MCF 10A (cell line): ENCODE results near the gene LDB3. TPM values are rescaled to one million over a fixed set of nuclear protein-coding genes. Genes with fewer than 3 reads are reported as not detected.

Experiments
- BruUV-seq: library from RNA; stranded (reverse); fragments of 400-500 nt; replicated peaks from 2 replicates; lab custom pipeline; 2021; lab: Mats Ljungman, UMichigan
- CTCF ChIA-PET: fragments of 300-600 bp; sonication (Branson Sonifier 250); formaldehyde crosslinking; extraction: SDS; loops from one replicate; lab custom pipeline; 2021; ENCODE audit warnings: antibody characterized with exemption, inconsistent platforms; lab: Yijun Ruan, JAX
- POLR2A ChIA-PET: fragments of 300-600, 350-650 bp; sonication (Branson Sonifier 250); formaldehyde crosslinking; extraction: SDS; loops from one replicate; lab custom pipeline; 2020; ENCODE audit warnings: antibody characterized with exemption, inconsistent platforms; lab: Yijun Ruan, JAX
- DNase-seq: peaks from one replicate; pipeline ENCODE4 v3.0.0-alpha.2; 2018; ENCODE audit not compliant: unreplicated experiment
- H3K27ac Mint-ChIP-seq: one replicate; pipeline ENCODE4 v1.8.0; 2022; ENCODE audit warnings: mild to moderate bottlenecking, low read depth, mixed read lengths; ENCODE audit not compliant: unreplicated experiment
- H3K27me3 Mint-ChIP-seq: one replicate; pipeline ENCODE4 v1.8.0; 2022; ENCODE audit warnings: mixed read lengths; ENCODE audit not compliant: insufficient read depth, unreplicated experiment
- H3K36me3 Mint-ChIP-seq: one replicate; pipeline ENCODE4 v1.8.0; 2022; ENCODE audit warnings: mild to moderate bottlenecking, moderate library complexity, mixed read lengths; ENCODE audit not compliant: insufficient read depth, unreplicated experiment
- H3K4me1 Mint-ChIP-seq: one replicate; pipeline ENCODE4 v1.8.0; 2022; ENCODE audit warnings: mixed read lengths; ENCODE audit not compliant: insufficient read depth, unreplicated experiment
- H3K4me3 Mint-ChIP-seq: one replicate; pipeline ENCODE4 v1.8.0; 2022; ENCODE audit warnings: mild to moderate bottlenecking, moderate library complexity, mixed read lengths; ENCODE audit not compliant: unreplicated experiment
- H3K9me3 Mint-ChIP-seq: one replicate; pipeline ENCODE4 v1.8.0; 2022; ENCODE audit warnings: mixed read lengths; ENCODE audit not compliant: unreplicated experiment
- CTCF ChIP-seq: fragments of 200-600 bp; IDR thresholded peaks from one replicate; pipeline ENCODE4 v1.8.0; 2022; ENCODE audit warnings: antibody characterized with exemption, mild to moderate bottlenecking; ENCODE audit not compliant: unreplicated experiment
- intact Hi-C: fragments of 100-400 bp; cut with micrococcal nuclease; formaldehyde crosslinking; loops from 2 replicates; pipeline ENCODE4 v1.14.1; 2022
- total RNA-seq: library from RNA; stranded (reverse); gene quantifications from 2 replicates; pipeline ENCODE4 v1.2.3, GENCODE V29; 2022

LDB3 gene
- total RNA-seq, 1 experiment from 2014 or later, result 0.23 TPM

GRCh38 chr10:86691333-86692022, 23.2 kb downstream of the LDB3 start:
- TF ChIP-seq CTCF, result no peak
- POLR2A ChIA-PET, result no interaction called here
- DNase-seq, result no peak
- CTCF ChIA-PET, result interaction anchor here (6.1 kb wide), 1 partner anchor 209 kb away, joined by 54 read pairs; no protein-coding TSS in a partner anchor
- Mint-ChIP-seq H3K27ac (no peak overlapping the region), H3K9me3 (no peaks in the 10 kb centered on the region), H3K4me3 (no peak overlapping the region), H3K27me3 (peaks cover under 1% of the 10 kb centered on the region), H3K36me3 (no peaks in the 10 kb centered on the region), H3K4me1 (no peaks in the 10 kb centered on the region)
- no TSS peak for BruUV-seq
- intact Hi-C loops, result no loop called here

GRCh38 chr10:86692023-86692514, 23.8 kb downstream of the LDB3 start:
- no TSS peak for BruUV-seq
- Mint-ChIP-seq H3K4me3 (no peak overlapping the region), H3K27ac (no peak overlapping the region), H3K36me3 (no peaks in the 10 kb centered on the region), H3K9me3 (no peaks in the 10 kb centered on the region), H3K4me1 (no peaks in the 10 kb centered on the region), H3K27me3 (no peaks in the 10 kb centered on the region)
- DNase-seq, result no peak
- intact Hi-C loops, result no loop called here
- ChIA-PET POLR2A (no interaction called here), CTCF (no interaction called here)
- no peak for TF ChIP-seq CTCF

GRCh38 chr10:86692664-86693063, 24.4 kb downstream of the LDB3 start:
- Mint-ChIP-seq H3K4me3 (no peak overlapping the region), H3K27me3 (no peaks in the 10 kb centered on the region), H3K36me3 (no peaks in the 10 kb centered on the region), H3K9me3 (no peaks in the 10 kb centered on the region), H3K27ac (no peak overlapping the region), H3K4me1 (no peaks in the 10 kb centered on the region)
- no TSS peak for BruUV-seq
- no peak for DNase-seq
- CTCF ChIA-PET, result interaction anchor here (1.1 to 1.9 kb wide), 2 partner anchors 11 to 207 kb away, joined by 3 to 13 read pairs; no protein-coding TSS in a partner anchor
- TF ChIP-seq CTCF, result no peak
- POLR2A ChIA-PET, result interaction anchor here (0.6 kb wide), 1 partner anchor 129 kb away, joined by 4 read pairs; no protein-coding TSS in a partner anchor
- intact Hi-C loops, result loop anchor here (1.0 kb wide), 1 partner anchor 207 kb away; no protein-coding TSS in a partner anchor

GRCh38 chr10:86693275-86693674, 25.0 kb downstream of the LDB3 start:
- H3K36me3 Mint-ChIP-seq, result no peaks in the 10 kb centered on the region
- no peaks in the 10 kb centered on the region for H3K9me3 Mint-ChIP-seq
- TF ChIP-seq CTCF, result no peak
- CTCF ChIA-PET, result interaction anchor here (0.5 to 1.9 kb wide), 9 partner anchors 11 to 247 kb away, joined by 3 to 13 read pairs (median 3); no protein-coding TSS in a partner anchor
- no peak overlapping the region for H3K27ac Mint-ChIP-seq
- DNase-seq, result no peak
- intact Hi-C loops, result loop anchor here (1.0 kb wide), 1 partner anchor 206 kb away; no protein-coding TSS in a partner anchor
- no peaks in the 10 kb centered on the region for H3K4me1 Mint-ChIP-seq
- H3K4me3 Mint-ChIP-seq, result no peak overlapping the region
- no peaks in the 10 kb centered on the region for H3K27me3 Mint-ChIP-seq
- no TSS peak for BruUV-seq
- POLR2A ChIA-PET, result interaction anchor here (0.6 kb wide), 1 partner anchor 129 kb away, joined by 4 read pairs; no protein-coding TSS in a partner anchor
